GM12878 (cell line): ENCODE results near the gene PBRM1. TPM values are rescaled to one million over a fixed set of nuclear protein-coding genes. Genes with fewer than 3 reads are reported as not detected.

ENCODE experiments used
- CREM ChIP-seq: IDR thresholded peaks from 2 replicates; pipeline ENCODE4 v1.6.1; 2014; ENCODE audit warnings: antibody characterized with exemption, low read depth
- DPF2 ChIP-seq: fragments of 450-650 bp; IDR thresholded peaks from 2 replicates; pipeline ENCODE4 v1.6.1; 2017; ENCODE audit warnings: mild to moderate bottlenecking
- GABPA ChIP-seq: IDR thresholded peaks from 2 replicates; pipeline ENCODE4 v1.6.1; 2014; ENCODE audit warnings: antibody characterized with exemption, low read depth, mild to moderate bottlenecking, inconsistent platforms
- HCFC1 ChIP-seq: fragments of 150-350 bp; IDR thresholded peaks from 2 replicates; pipeline ENCODE4 v1.6.1; 2014; ENCODE audit warnings: low read length
- HDAC2 ChIP-seq: fragments of 200-600 bp; sonication (generic); IDR thresholded peaks from 2 replicates; pipeline ENCODE4 v1.6.1; 2017
- IKZF1 ChIP-seq: fragments of 450-650 bp; conservative IDR thresholded peaks from 2 replicates; pipeline ENCODE4 v1.6.1; 2017; ENCODE audit warnings: antibody characterized with exemption, mild to moderate bottlenecking
- KLF5 ChIP-seq: fragments of 450-650 bp; IDR thresholded peaks from 2 replicates; pipeline ENCODE4 v1.6.1; 2014; ENCODE audit warnings: mild to moderate bottlenecking; ENCODE audit not compliant: partially characterized antibody
- NBN ChIP-seq: fragments of 450-650 bp; IDR thresholded peaks from 2 replicates; pipeline ENCODE4 v1.6.1; 2016
- NRF1 ChIP-seq: conservative IDR thresholded peaks from 2 replicates; pipeline ENCODE4 v1.6.1; 2011; ENCODE audit warnings: mild to moderate bottlenecking, low read depth, low read length, improper control_type of control experiment
- PAX5 ChIP-seq: IDR thresholded peaks from 2 replicates; pipeline ENCODE4 v1.6.1; 2011; ENCODE audit warnings: low read depth, low read length, borderline replicate concordance
- PKNOX1 ChIP-seq: fragments of 450-650 bp; IDR thresholded peaks from 2 replicates; pipeline ENCODE4 v1.6.1; 2016; ENCODE audit warnings: mild to moderate bottlenecking
- PML ChIP-seq: IDR thresholded peaks from 2 replicates; pipeline ENCODE4 v1.6.1; 2012; ENCODE audit warnings: low read length, inconsistent platforms
- POU2F2 ChIP-seq: IDR thresholded peaks from 3 replicates; pipeline ENCODE4 v1.6.1; 2011; ENCODE audit warnings: low read depth, mild to moderate bottlenecking, low read length, borderline replicate concordance
- RELA ChIP-seq: fragments of 450-650 bp; IDR thresholded peaks from 2 replicates; pipeline ENCODE4 v1.8.0; 2014; ENCODE audit warnings: borderline replicate concordance; ENCODE audit not compliant: partially characterized antibody
- SREBF2 ChIP-seq: IDR thresholded peaks from 2 replicates; pipeline ENCODE4 v1.6.1; 2012; ENCODE audit warnings: mild to moderate bottlenecking, low read length
- STAT1 ChIP-seq: fragments of 450-650 bp; conservative IDR thresholded peaks from 2 replicates; pipeline ENCODE4 v1.6.1; 2014; ENCODE audit warnings: antibody characterized with exemption, mild to moderate bottlenecking
- STAT3 ChIP-seq: IDR thresholded peaks from 2 replicates; pipeline ENCODE4 v1.6.1; 2011; ENCODE audit warnings: low read depth, low read length, improper control_type of control experiment
- TCF12 ChIP-seq: IDR thresholded peaks from 2 replicates; pipeline ENCODE4 v1.6.1; 2011; ENCODE audit warnings: low read depth, mild to moderate bottlenecking, low read length
- YY1 ChIP-seq: IDR thresholded peaks from 2 replicates; pipeline ENCODE4 v1.6.1; 2011; ENCODE audit warnings: low read depth, mild to moderate bottlenecking, low read length
- ZSCAN29 ChIP-seq: fragments of 450-650 bp; IDR thresholded peaks from 2 replicates; pipeline ENCODE4 v1.6.1; 2017; ENCODE audit warnings: mild to moderate bottlenecking, moderate library complexity
- polyA plus RNA-seq, 11 experiments: library from polyadenylated mRNA; depleted of rRNA in 4 of 11; unstranded in 6 of 11; stranded (reverse) in 5 of 11; fragments of >200 nt; fragmentation: Nextera tagmentation in 4 of 11; fragmentation: Illumina TruSeq in 1 of 11; extraction: Ambion mirVana in 4 of 11; extraction: Trizol in 1 of 11; gene quantifications; 1 replicate in 1 of 11; 2 replicates in 10 of 11; pipeline versions ENCODE4 v1.2.1 to v1.2.3, GENCODE V29; 2011 to 2016; ENCODE audit warnings: inconsistent platforms in 2 of 11, missing spikeins in 2 of 11, low read depth in 1 of 11
- total RNA-seq, 4 experiments: library from RNA; depleted of rRNA in 3 of 4; stranded (reverse); fragments of >200 nt in 3 of 4; fragmentation: Illumina TruSeq in 1 of 4; extraction: Trizol in 1 of 4; gene quantifications; 2 replicates each; pipeline versions ENCODE4 v1.2.1 to v1.2.3, GENCODE V29; 2013 to 2021
- TF ChIP-seq, protein P1 (sequence below): fragments of 450-650 bp; conservative IDR thresholded peaks from 2 replicates; pipeline ENCODE4 v1.6.1; 2017; ENCODE audit warnings: mild to moderate bottlenecking, moderate library complexity
- TF ChIP-seq, protein P2 (sequence below): IDR thresholded peaks from 2 replicates; pipeline ENCODE4 v1.6.1; 2012; ENCODE audit warnings: mild to moderate bottlenecking, low read depth, low read length

PBRM1 gene
- total and polyA plus RNA-seq, 10 of the 15 experiments (the other 5 are each of a cell fraction or from before 2014, with no cell fraction given) = 8.9 to 88.9 (median 39.3) TPM

DNA sequence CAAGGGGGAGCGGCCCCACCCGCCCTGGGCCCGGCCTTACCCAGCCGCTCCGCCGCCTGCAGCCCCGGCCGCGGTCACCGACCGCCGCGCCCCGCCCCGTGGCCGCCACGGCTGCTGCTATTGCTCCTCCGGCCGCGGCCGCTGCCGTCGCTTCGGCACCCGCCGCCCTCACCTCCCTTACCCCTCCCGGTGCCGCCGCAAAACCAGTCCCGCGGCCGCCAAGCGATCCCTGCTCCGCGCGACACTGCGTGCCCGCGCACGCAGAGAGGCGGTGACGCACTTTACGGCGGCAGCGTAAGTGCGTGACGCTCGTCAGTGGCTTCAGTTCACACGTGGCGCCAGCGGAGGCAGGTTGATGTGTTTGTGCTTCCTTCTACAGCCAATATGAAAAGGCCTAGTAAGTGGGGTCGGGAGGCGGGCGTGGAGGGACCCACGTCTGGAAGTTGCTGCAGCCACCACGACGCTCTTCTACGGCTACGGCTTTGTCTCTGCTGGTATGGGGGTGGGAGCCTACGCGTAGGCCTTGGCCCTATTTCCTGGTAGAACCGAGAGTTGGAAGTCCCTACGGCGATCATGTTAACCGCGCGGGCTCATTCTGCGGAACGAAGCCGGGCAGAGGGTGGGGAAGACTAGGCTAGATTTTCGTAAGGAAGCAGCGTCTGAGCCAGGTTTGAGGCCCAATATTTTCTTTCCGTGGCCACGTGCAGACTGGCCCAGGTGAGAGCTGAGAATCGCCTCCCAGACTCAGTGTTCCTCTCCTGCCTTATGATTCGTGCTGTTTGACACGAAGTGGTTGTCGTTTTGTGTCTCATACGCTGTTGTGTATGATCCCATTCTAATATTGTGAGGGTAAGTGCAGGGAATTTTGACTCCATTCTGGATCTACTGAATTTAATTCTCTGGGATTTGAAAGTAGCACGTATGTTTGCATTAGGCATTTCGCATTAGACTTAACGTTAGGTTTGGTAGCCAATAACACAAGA, at the start of gene PBRM1, which contains the start of gene GNL3 (continued):
- TF ChIP-seq PKNOX1 (peak; percentile 71), NRF1 (0 out of 2 replicates have a peak, but pooled peaks have one; percentile 20), SREBF2 (no peak), PAX5 (peak; percentile 26; the same call in 1 of the 2 replicates), ZSCAN29 (peak; percentile 60; the same call in 1 of the 2 replicates), STAT1 (no peak; the same call in 1 of the 2 replicates), RELA (peak; percentile 80), NBN (peak; percentile 84), STAT3 (no peak), HCFC1 (peak; percentile 75), KLF5 (peak; percentile 60), GABPA (no peak), DPF2 (peak; percentile 83), POU2F2 (peak; percentile 66; the same call in 2 of the 3 replicates), PML (peak; percentile 76), IKZF1 (peak; percentile 83), YY1 (no peak; the same call in 1 of the 2 replicates), HDAC2 (no peak), CREM (peak; percentile 87), TCF12 (0 out of 2 replicates have a peak, but pooled peaks have one; percentile 16)
- TF ChIP-seq, protein P1, sequence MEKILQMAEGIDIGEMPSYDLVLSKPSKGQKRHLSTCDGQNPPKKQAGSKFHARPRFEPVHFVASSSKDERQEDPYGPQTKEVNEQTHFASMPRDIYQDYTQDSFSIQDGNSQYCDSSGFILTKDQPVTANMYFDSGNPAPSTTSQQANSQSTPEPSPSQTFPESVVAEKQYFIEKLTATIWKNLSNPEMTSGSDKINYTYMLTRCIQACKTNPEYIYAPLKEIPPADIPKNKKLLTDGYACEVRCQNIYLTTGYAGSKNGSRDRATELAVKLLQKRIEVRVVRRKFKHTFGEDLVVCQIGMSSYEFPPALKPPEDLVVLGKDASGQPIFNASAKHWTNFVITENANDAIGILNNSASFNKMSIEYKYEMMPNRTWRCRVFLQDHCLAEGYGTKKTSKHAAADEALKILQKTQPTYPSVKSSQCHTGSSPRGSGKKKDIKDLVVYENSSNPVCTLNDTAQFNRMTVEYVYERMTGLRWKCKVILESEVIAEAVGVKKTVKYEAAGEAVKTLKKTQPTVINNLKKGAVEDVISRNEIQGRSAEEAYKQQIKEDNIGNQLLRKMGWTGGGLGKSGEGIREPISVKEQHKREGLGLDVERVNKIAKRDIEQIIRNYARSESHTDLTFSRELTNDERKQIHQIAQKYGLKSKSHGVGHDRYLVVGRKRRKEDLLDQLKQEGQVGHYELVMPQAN = peak; percentile 98
- TF ChIP-seq, protein P2, sequence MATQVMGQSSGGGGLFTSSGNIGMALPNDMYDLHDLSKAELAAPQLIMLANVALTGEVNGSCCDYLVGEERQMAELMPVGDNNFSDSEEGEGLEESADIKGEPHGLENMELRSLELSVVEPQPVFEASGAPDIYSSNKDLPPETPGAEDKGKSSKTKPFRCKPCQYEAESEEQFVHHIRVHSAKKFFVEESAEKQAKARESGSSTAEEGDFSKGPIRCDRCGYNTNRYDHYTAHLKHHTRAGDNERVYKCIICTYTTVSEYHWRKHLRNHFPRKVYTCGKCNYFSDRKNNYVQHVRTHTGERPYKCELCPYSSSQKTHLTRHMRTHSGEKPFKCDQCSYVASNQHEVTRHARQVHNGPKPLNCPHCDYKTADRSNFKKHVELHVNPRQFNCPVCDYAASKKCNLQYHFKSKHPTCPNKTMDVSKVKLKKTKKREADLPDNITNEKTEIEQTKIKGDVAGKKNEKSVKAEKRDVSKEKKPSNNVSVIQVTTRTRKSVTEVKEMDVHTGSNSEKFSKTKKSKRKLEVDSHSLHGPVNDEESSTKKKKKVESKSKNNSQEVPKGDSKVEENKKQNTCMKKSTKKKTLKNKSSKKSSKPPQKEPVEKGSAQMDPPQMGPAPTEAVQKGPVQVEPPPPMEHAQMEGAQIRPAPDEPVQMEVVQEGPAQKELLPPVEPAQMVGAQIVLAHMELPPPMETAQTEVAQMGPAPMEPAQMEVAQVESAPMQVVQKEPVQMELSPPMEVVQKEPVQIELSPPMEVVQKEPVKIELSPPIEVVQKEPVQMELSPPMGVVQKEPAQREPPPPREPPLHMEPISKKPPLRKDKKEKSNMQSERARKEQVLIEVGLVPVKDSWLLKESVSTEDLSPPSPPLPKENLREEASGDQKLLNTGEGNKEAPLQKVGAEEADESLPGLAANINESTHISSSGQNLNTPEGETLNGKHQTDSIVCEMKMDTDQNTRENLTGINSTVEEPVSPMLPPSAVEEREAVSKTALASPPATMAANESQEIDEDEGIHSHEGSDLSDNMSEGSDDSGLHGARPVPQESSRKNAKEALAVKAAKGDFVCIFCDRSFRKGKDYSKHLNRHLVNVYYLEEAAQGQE = no peak
